GM21526 (cell line): ENCODE data around the gene SCMH1.

Experiments
- ATAC-seq: cut with Tn5 transposase; IDR thresholded peaks from one replicate; pipeline ENCODE4 v1.9.1; 2021; ENCODE audit warnings: moderate library complexity; ENCODE audit not compliant: unreplicated experiment, low FRiP score

SCMH1 gene

GRCh38 chr1:41014871-41015270 is 227.2 kb downstream of the SCMH1 start:
- no peak for ATAC-seq

- no peak for ATAC-seq
Measured at GRCh38 chr1:41013796-41014195, 228.3 kb downstream of the SCMH1 start.

GRCh38 chr1:41013024-41013423 is 229.1 kb downstream of the SCMH1 start:
- ATAC-seq = no peak

- ATAC-seq = no peak
Measured at GRCh38 chr1:41010345-41010744, 231.8 kb downstream of the SCMH1 start.

GRCh38 chr1:41009466-41009865 is 232.6 kb downstream of the SCMH1 start:
- ATAC-seq = no peak

GRCh38 chr1:41006942-41007865 is 234.9 kb downstream of the SCMH1 start:
- no peak for ATAC-seq

GRCh38 chr1:41005876-41006275 is 236.2 kb downstream of the SCMH1 start:
- no peak for ATAC-seq

- peak; percentile 83 for ATAC-seq
Measured at GRCh38 chr1:41003640-41004220, 238.4 kb downstream of the SCMH1 start.

- no peak for ATAC-seq
Measured at GRCh38 chr1:41003127-41003639, 238.9 kb downstream of the SCMH1 start.

GRCh38 chr1:40998668-40999067 is 243.4 kb downstream of the SCMH1 start:
- no peak for ATAC-seq

GRCh38 chr1:40997096-40997495 is 245.0 kb downstream of the SCMH1 start:
- ATAC-seq = no peak

GRCh38 chr1:40989066-40989465 is 253.0 kb downstream of the SCMH1 start:
- no peak for ATAC-seq

GRCh38 chr1:40988280-40988679 is 253.8 kb downstream of the SCMH1 start:
- no peak for ATAC-seq

- no peak for ATAC-seq
Measured at GRCh38 chr1:40987439-40988276, 254.4 kb downstream of the SCMH1 start.

- no peak for ATAC-seq
Measured at GRCh38 chr1:40986956-40987355, 255.2 kb downstream of the SCMH1 start.

- no peak for ATAC-seq
Measured at GRCh38 chr1:40986328-40986783, 255.8 kb downstream of the SCMH1 start.

- no peak for ATAC-seq
Measured at GRCh38 chr1:40985875-40986274, 256.2 kb downstream of the SCMH1 start.

- no peak for ATAC-seq
Measured at GRCh38 chr1:40985161-40985560, 256.9 kb downstream of the SCMH1 start.

- ATAC-seq = no peak
Measured at GRCh38 chr1:40984531-40984930, 257.6 kb downstream of the SCMH1 start.

- no peak for ATAC-seq
Measured at GRCh38 chr1:40984066-40984465, 258.0 kb downstream of the SCMH1 start.

GRCh38 chr1:40983286-40983685 is 258.8 kb downstream of the SCMH1 start:
- ATAC-seq = no peak
